BLaER1 treated with 17β-estradiol and CSF1 and Interleukin-3, amounts not matched to agents 10 nM and 100 nM (cell line): ENCODE data around the gene OR2W3.
"Not testable (repeated sequence)": the region's sequence is repeated elsewhere in the genome, so short reads cannot be mapped to it uniquely, and the experiment has no call there.

Experiments
- H3K27ac ChIP-seq, 11 experiments: shearing (Covaris generic); formaldehyde crosslinking; 2 replicates each; pipeline ENCODE4 v1.8.1; 2022
- H3K27me3 ChIP-seq, 11 experiments: shearing (Covaris generic); formaldehyde crosslinking; 2 replicates each; pipeline ENCODE4 v1.8.1; 2022
- H3K36me3 ChIP-seq, 11 experiments: shearing (Covaris generic); formaldehyde crosslinking; 2 replicates each; pipeline ENCODE4 v1.8.1; 2022
- H3K4me1 ChIP-seq, 10 experiments: shearing (Covaris generic); formaldehyde crosslinking; 2 replicates each; pipeline ENCODE4 v1.8.1; 2022
- H3K4me2 ChIP-seq, 11 experiments: shearing (Covaris generic); formaldehyde crosslinking; 2 replicates each; pipeline ENCODE4 v1.8.1; 2022
- H3K4me3 ChIP-seq, 10 experiments: shearing (Covaris generic); formaldehyde crosslinking; 2 replicates each; pipeline ENCODE4 v1.8.1; 2022
- H3K9ac ChIP-seq, 11 experiments: shearing (Covaris generic); formaldehyde crosslinking; 2 replicates each; pipeline ENCODE4 v1.8.1; 2022
- H3K9me3 ChIP-seq, 11 experiments: shearing (Covaris generic); formaldehyde crosslinking; replicated peaks in 1 of 11; 2 replicates each; pipeline ENCODE4 v1.8.1; 2022
- H4K20me1 ChIP-seq, 11 experiments: shearing (Covaris generic); formaldehyde crosslinking; 2 replicates each; pipeline ENCODE4 v1.8.1; 2022
- Cebpa-rat ChIP-seq, 11 experiments: shearing (Covaris generic); IDR thresholded peaks; 2 replicates each; pipeline ENCODE4 v1.8.1; 2022

OR2W3 gene

DNA sequence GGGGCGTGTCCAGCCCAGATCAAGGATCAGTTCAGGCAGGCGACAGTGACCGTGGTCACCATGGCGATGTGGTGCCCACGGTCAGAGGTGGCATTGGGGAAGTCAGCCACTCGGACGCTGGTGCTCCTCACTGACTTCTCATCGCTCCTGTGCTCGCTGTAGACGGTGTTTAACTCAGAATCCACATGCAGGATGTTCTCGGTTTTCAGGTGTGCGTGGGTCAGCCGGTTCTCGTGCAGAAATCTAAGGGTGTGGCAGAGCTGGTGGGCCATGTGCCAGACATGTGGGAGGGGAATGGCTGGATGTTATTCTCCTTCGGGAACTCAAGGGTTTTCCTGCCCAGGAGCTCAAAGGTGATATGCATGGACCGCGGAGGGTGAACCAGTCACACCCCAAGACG lies 41.0 kb downstream of the OR2W3 start:
- no peak overlapping the region for H3K9ac ChIP-seq
- no peak overlapping the region for H3K4me2 ChIP-seq
- H4K20me1 ChIP-seq, result no peaks in the 10 kb centered on the region
- no peak overlapping the region for H3K4me3 ChIP-seq
- H3K4me1 ChIP-seq, result peaks cover 0 to 22% (median 0%) of the 10 kb centered on the region in 10 experiments; a peak in 5 of 20 replicates
- peaks cover 14 to 21% (median 17%) of the 10 kb centered on the region in 11 experiments for H3K9me3 ChIP-seq
- no peak for TF ChIP-seq Cebpa-rat (IDR thresholded peaks at IDR 0.05)
- no peaks in the 10 kb centered on the region; a peak in 1 of 22 replicates for H3K36me3 ChIP-seq
- H3K27ac ChIP-seq, result no peak overlapping the region
- H3K27me3 ChIP-seq, result no peaks in the 10 kb centered on the region

DNA sequence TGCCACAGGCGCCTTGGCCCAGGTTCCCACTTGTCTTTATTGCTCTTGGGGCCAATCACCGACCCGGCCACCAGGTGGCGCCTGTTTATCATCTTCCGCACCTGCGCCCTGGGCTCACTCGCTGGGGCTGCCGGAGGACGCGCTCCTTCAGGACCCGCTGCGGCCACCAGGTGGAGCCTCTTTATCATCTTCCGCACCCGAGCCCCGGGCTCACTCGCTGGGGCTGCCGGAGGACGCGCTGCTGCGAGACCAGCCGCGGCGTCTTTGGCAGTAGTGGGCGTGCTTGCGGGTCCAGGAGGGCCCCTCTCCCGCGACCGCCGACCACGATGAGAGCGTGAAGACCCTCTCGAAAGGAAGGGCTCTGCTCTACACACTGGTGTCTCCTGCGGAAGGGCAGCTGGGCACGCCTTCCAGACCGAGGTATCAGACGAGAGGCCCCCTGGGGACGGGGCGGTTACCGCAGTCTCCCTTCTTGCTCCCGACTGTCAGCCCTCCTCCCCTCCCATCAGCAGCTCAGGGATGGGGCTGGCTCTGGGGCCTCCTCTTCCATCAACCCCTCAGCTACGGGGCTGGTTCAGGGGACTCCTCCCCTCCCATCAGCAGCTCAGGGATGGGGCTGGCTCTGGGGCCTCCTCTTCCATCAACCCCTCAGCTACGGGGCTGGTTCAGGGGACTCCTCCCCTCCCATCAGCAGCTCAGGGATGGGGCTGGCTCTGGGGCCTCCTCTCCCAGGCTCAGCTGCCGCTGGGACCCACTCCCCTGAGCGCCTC lies 41.8 kb downstream of the OR2W3 start:
- peak overlapping the region in 1 of 10 experiments; percentile 4; a peak in 1 of 20 replicates for H3K4me3 ChIP-seq
- not testable (repeated sequence) for H3K36me3 ChIP-seq, H3K27ac ChIP-seq, H3K4me2 ChIP-seq, H4K20me1 ChIP-seq, H3K9ac ChIP-seq, H3K27me3 ChIP-seq
- H3K9me3 ChIP-seq, result peaks cover 14 to 21% (median 17%) of the 10 kb centered on the region in 11 experiments
- peaks cover 0 to 29% (median 0%) of the 10 kb centered on the region in 10 experiments; a peak in 5 of 20 replicates for H3K4me1 ChIP-seq

DNA sequence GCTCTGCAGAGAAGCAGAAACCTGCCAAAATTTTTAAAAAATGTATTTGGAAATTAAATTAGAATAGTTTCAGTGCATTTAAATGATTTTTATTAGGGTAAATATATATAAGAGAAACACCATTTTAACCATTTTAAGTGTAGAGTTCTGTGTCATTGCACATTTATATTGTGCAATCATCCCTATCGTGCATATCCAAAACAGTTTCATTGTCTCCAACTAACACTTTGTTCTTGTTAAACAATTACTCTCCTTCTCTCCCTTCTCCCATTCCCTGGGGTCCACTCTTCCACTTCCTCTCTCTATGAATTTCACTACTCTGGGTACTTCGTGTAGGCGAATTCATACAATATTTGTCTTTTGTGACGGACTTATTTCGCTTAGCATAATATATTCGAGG lies 47.2 kb downstream of the OR2W3 start:
- TF ChIP-seq Cebpa-rat (IDR thresholded peaks at IDR 0.05), result 0 out of 22 replicates have a peak, but pooled peaks of 2 of the 11 experiments have one; percentile 20 to 26
- Histone ChIP-seq H3K4me1 (peaks cover 0 to 31% (median 0%) of the 10 kb centered on the region in 10 experiments; a peak in 5 of 20 replicates), H3K4me2 (no peak overlapping the region), H4K20me1 (no peaks in the 10 kb centered on the region), H3K36me3 (no peaks in the 10 kb centered on the region), H3K9ac (no peak overlapping the region), H3K4me3 (no peak overlapping the region), H3K27me3 (no peaks in the 10 kb centered on the region), H3K9me3 (no peaks in the 10 kb centered on the region), H3K27ac (no peak overlapping the region)
